ENCODE data around the gene OSBPL10.

OSBPL10 gene

DNA sequence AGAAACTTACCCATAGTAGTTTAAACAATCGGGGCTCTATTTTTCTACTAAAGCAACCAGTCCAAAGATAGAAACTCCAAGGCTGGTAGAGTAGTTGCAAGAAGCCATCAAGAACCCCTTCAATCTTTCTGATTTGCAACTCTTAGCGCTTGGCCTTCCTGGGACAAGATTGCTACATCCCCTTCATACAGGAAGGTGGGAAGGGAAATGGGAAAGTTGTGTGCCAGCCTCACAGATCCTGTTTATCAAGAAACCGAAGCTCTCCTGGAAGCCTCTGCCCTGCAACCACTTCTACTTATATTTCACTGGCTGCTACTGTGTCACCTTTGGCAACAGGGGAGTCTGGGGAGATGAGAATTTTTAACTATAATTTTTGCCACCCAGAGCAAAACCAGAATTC, 46.2 kb downstream of the OSBPL10 start:
- H3K9ac ChIP-seq (ENCODE audit: low read length) = no peak overlapping the region
- H3K4me1 ChIP-seq (ENCODE audit: insufficient read depth, low read length) = no peaks in the 10 kb centered on the region
- no peaks in the 10 kb centered on the region for H3K36me3 ChIP-seq (ENCODE audit: insufficient read depth, low read length)
- H3K4me3 ChIP-seq (ENCODE audit: low read depth in 1 of 2, low read length in 2 of 2) = no peak overlapping the region
- H3K27ac ChIP-seq (ENCODE audit: low read depth, low read length) = no peak overlapping the region
- H3K27me3 ChIP-seq (ENCODE audit: control insufficient read depth in 1 of 2, insufficient read depth in 2 of 2, low read length in 2 of 2) = no peaks in the 10 kb centered on the region
- no peaks in the 10 kb centered on the region for H3K9me3 ChIP-seq (ENCODE audit: low read length)

GRCh38 chr3:31934018-31934417, 47.0 kb downstream of the OSBPL10 start:
- H3K9ac ChIP-seq (ENCODE audit: low read length) = no peak overlapping the region
- H3K36me3 ChIP-seq (ENCODE audit: insufficient read depth, low read length) = no peaks in the 10 kb centered on the region
- H3K4me3 ChIP-seq (ENCODE audit: low read depth in 1 of 2, low read length in 2 of 2) = no peak overlapping the region
- H3K9me3 ChIP-seq (ENCODE audit: low read length) = no peaks in the 10 kb centered on the region
- no peaks in the 10 kb centered on the region for H3K27me3 ChIP-seq (ENCODE audit: control insufficient read depth in 1 of 2, insufficient read depth in 2 of 2, low read length in 2 of 2)
- H3K4me1 ChIP-seq (ENCODE audit: insufficient read depth, low read length) = no peaks in the 10 kb centered on the region
- no peak overlapping the region for H3K27ac ChIP-seq (ENCODE audit: low read depth, low read length)

- Histone ChIP-seq H3K9me3 (ENCODE audit: low read length) (no peaks in the 10 kb centered on the region), H3K4me3 (ENCODE audit: low read depth in 1 of 2, low read length in 2 of 2) (no peak overlapping the region), H3K36me3 (ENCODE audit: insufficient read depth, low read length) (no peaks in the 10 kb centered on the region), H3K9ac (ENCODE audit: low read length) (no peak overlapping the region), H3K27ac (ENCODE audit: low read depth, low read length) (no peak overlapping the region), H3K4me1 (ENCODE audit: insufficient read depth, low read length) (no peaks in the 10 kb centered on the region), H3K27me3 (ENCODE audit: control insufficient read depth in 1 of 2, insufficient read depth in 2 of 2, low read length in 2 of 2) (no peaks in the 10 kb centered on the region)
Observed at GRCh38 chr3:31932990-31933389, 48.1 kb downstream of the OSBPL10 start.

DNA sequence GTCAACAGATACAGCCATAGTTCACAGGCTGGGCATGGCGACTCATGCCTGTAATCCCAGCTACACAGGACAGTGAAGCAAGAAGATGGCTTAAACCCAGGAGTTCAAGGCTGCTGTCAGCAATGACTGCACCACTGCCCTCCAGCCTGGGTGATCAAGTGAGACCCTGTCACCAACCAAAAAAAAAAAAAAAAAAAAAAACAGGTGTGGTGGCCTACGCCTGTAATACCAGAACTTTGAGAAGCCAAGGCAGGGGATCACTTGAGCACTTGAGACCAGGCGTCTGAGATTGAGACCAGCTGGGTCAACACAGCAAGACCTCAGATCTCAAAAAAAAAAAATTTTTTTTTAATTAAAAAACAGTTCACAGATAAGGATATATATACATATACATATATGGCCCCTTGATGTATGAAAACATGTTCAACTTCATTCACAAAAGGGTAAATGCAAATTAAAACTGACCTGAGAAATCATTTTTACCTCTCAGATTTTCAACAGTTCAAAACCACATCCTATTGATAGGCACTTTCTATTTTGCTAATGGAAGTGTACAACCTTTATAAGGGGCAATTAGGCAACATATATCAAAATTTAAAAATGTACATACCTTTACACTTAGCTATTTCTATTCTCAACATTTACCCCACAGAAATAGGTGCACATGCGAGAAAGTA, 51.1 kb downstream of the OSBPL10 start:
- no peaks in the 10 kb centered on the region for H3K36me3 ChIP-seq (ENCODE audit: insufficient read depth, low read length)
- H3K9me3 ChIP-seq (ENCODE audit: low read length) = no peaks in the 10 kb centered on the region
- no peaks in the 10 kb centered on the region for H3K4me1 ChIP-seq (ENCODE audit: insufficient read depth, low read length)
- no peaks in the 10 kb centered on the region for H3K27me3 ChIP-seq (ENCODE audit: control insufficient read depth in 1 of 2, insufficient read depth in 2 of 2, low read length in 2 of 2)
- no peak overlapping the region for H3K27ac ChIP-seq (ENCODE audit: low read depth, low read length)
- H3K4me3 ChIP-seq (ENCODE audit: low read depth in 1 of 2, low read length in 2 of 2) = no peak overlapping the region
- no peak overlapping the region for H3K9ac ChIP-seq (ENCODE audit: low read length)

- H3K9me3 ChIP-seq (ENCODE audit: low read length) = no peaks in the 10 kb centered on the region
- no peak overlapping the region for H3K27ac ChIP-seq (ENCODE audit: low read depth, low read length)
- H3K36me3 ChIP-seq (ENCODE audit: insufficient read depth, low read length) = no peaks in the 10 kb centered on the region
- H3K27me3 ChIP-seq (ENCODE audit: control insufficient read depth in 1 of 2, insufficient read depth in 2 of 2, low read length in 2 of 2) = no peaks in the 10 kb centered on the region
- H3K4me3 ChIP-seq (ENCODE audit: low read depth in 1 of 2, low read length in 2 of 2) = no peak overlapping the region
- H3K4me1 ChIP-seq (ENCODE audit: insufficient read depth, low read length) = no peaks in the 10 kb centered on the region
- no peak overlapping the region for H3K9ac ChIP-seq (ENCODE audit: low read length)
Observed at GRCh38 chr3:31927811-31928210, 53.3 kb downstream of the OSBPL10 start.

- H3K9ac ChIP-seq (ENCODE audit: low read length) = no peak overlapping the region
- H3K36me3 ChIP-seq (ENCODE audit: insufficient read depth, low read length) = no peaks in the 10 kb centered on the region
- no peaks in the 10 kb centered on the region for H3K27me3 ChIP-seq (ENCODE audit: control insufficient read depth in 1 of 2, insufficient read depth in 2 of 2, low read length in 2 of 2)
- no peak overlapping the region for H3K4me3 ChIP-seq (ENCODE audit: low read depth in 1 of 2, low read length in 2 of 2)
- no peaks in the 10 kb centered on the region for H3K4me1 ChIP-seq (ENCODE audit: insufficient read depth, low read length)
- H3K27ac ChIP-seq (ENCODE audit: low read depth, low read length) = no peak overlapping the region
- H3K9me3 ChIP-seq (ENCODE audit: low read length) = no peaks in the 10 kb centered on the region
Observed at GRCh38 chr3:31926543-31926942, 54.5 kb downstream of the OSBPL10 start.

DNA sequence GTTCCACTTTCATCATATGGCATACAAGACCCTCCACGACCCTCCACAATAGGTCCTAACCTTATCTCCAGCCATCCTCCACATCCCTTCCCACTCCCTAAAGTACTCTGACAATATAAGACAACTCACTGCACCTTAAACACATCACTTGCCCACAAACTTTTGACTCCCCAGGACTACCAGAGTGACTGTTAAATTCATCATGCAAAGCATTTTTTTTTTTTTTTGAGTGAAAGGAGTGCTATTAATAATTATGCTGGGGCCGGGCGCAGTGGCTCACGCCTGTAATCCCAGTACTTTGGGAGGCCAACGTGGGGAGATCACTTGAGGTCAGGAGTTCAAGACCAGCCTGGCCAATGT, 55.8 kb downstream of the OSBPL10 start:
- Histone ChIP-seq H3K9me3 (ENCODE audit: low read length) (no peaks in the 10 kb centered on the region), H3K4me1 (ENCODE audit: insufficient read depth, low read length) (no peaks in the 10 kb centered on the region), H3K27me3 (ENCODE audit: control insufficient read depth in 1 of 2, insufficient read depth in 2 of 2, low read length in 2 of 2) (no peaks in the 10 kb centered on the region), H3K9ac (ENCODE audit: low read length) (no peak overlapping the region), H3K4me3 (ENCODE audit: low read depth in 1 of 2, low read length in 2 of 2) (no peak overlapping the region), H3K36me3 (ENCODE audit: insufficient read depth, low read length) (no peaks in the 10 kb centered on the region), H3K27ac (ENCODE audit: low read depth, low read length) (no peak overlapping the region)

GRCh38 chr3:31924610-31925270, 56.3 kb downstream of the OSBPL10 start:
- H3K9ac ChIP-seq (ENCODE audit: low read length) = no peak overlapping the region
- no peaks in the 10 kb centered on the region for H3K27me3 ChIP-seq (ENCODE audit: control insufficient read depth in 1 of 2, insufficient read depth in 2 of 2, low read length in 2 of 2)
- no peaks in the 10 kb centered on the region for H3K9me3 ChIP-seq (ENCODE audit: low read length)
- no peaks in the 10 kb centered on the region for H3K36me3 ChIP-seq (ENCODE audit: insufficient read depth, low read length)
- H3K4me1 ChIP-seq (ENCODE audit: insufficient read depth, low read length) = no peaks in the 10 kb centered on the region
- H3K4me3 ChIP-seq (ENCODE audit: low read depth in 1 of 2, low read length in 2 of 2) = no peak overlapping the region
- H3K27ac ChIP-seq (ENCODE audit: low read depth, low read length) = no peak overlapping the region

DNA sequence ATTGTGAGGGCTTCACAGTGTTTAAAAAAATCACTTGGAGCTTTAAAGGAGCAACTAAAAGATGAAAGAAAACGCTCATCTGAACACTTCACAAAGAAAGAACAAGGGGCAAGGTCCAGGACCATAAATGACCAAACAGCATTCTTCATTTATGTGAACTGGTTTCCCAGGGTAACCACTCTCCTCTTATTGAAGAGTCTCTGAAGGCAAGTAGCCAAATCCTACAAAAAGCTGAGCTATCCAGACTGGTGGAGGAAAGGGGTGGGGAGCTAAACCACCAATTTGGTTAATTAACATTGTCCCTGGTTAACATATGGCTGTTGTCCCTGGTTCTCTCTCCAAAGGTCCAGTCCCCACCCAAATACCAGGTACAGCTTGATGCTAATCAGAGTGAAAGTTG, 58.1 kb downstream of the OSBPL10 start:
- H3K27me3 ChIP-seq (ENCODE audit: control insufficient read depth in 1 of 2, insufficient read depth in 2 of 2, low read length in 2 of 2) = no peaks in the 10 kb centered on the region
- no peak overlapping the region for H3K9ac ChIP-seq (ENCODE audit: low read length)
- no peak overlapping the region for H3K27ac ChIP-seq (ENCODE audit: low read depth, low read length)
- no peak overlapping the region for H3K4me3 ChIP-seq (ENCODE audit: low read depth in 1 of 2, low read length in 2 of 2)
- no peaks in the 10 kb centered on the region for H3K4me1 ChIP-seq (ENCODE audit: insufficient read depth, low read length)
- H3K36me3 ChIP-seq (ENCODE audit: insufficient read depth, low read length) = no peaks in the 10 kb centered on the region
- no peaks in the 10 kb centered on the region for H3K9me3 ChIP-seq (ENCODE audit: low read length)

GRCh38 chr3:31921837-31922236, 59.2 kb downstream of the OSBPL10 start:
- no peak overlapping the region for H3K4me3 ChIP-seq (ENCODE audit: low read depth in 1 of 2, low read length in 2 of 2)
- H3K4me1 ChIP-seq (ENCODE audit: insufficient read depth, low read length) = no peaks in the 10 kb centered on the region
- H3K36me3 ChIP-seq (ENCODE audit: insufficient read depth, low read length) = no peaks in the 10 kb centered on the region
- no peak overlapping the region for H3K9ac ChIP-seq (ENCODE audit: low read length)
- no peaks in the 10 kb centered on the region for H3K9me3 ChIP-seq (ENCODE audit: low read length)
- H3K27me3 ChIP-seq (ENCODE audit: control insufficient read depth in 1 of 2, insufficient read depth in 2 of 2, low read length in 2 of 2) = no peaks in the 10 kb centered on the region
- H3K27ac ChIP-seq (ENCODE audit: low read depth, low read length) = no peak overlapping the region

GRCh38 chr3:31920310-31920709, 60.8 kb downstream of the OSBPL10 start:
- no peaks in the 10 kb centered on the region for H3K4me1 ChIP-seq (ENCODE audit: insufficient read depth, low read length)
- no peak overlapping the region for H3K27ac ChIP-seq (ENCODE audit: low read depth, low read length)
- H3K27me3 ChIP-seq (ENCODE audit: control insufficient read depth in 1 of 2, insufficient read depth in 2 of 2, low read length in 2 of 2) = no peaks in the 10 kb centered on the region
- no peaks in the 10 kb centered on the region for H3K9me3 ChIP-seq (ENCODE audit: low read length)
- H3K36me3 ChIP-seq (ENCODE audit: insufficient read depth, low read length) = no peaks in the 10 kb centered on the region
- no peak overlapping the region for H3K4me3 ChIP-seq (ENCODE audit: low read depth in 1 of 2, low read length in 2 of 2)
- no peak overlapping the region for H3K9ac ChIP-seq (ENCODE audit: low read length)

GRCh38 chr3:31919528-31919927, 61.5 kb downstream of the OSBPL10 start:
- Histone ChIP-seq H3K4me1 (ENCODE audit: insufficient read depth, low read length) (no peaks in the 10 kb centered on the region), H3K36me3 (ENCODE audit: insufficient read depth, low read length) (no peaks in the 10 kb centered on the region), H3K4me3 (ENCODE audit: low read depth in 1 of 2, low read length in 2 of 2) (no peak overlapping the region), H3K9me3 (ENCODE audit: low read length) (no peaks in the 10 kb centered on the region), H3K9ac (ENCODE audit: low read length) (no peak overlapping the region), H3K27ac (ENCODE audit: low read depth, low read length) (no peak overlapping the region), H3K27me3 (ENCODE audit: control insufficient read depth in 1 of 2, insufficient read depth in 2 of 2, low read length in 2 of 2) (no peaks in the 10 kb centered on the region)
